ENCODE data around the gene CD47.

CD47 gene

DNA sequence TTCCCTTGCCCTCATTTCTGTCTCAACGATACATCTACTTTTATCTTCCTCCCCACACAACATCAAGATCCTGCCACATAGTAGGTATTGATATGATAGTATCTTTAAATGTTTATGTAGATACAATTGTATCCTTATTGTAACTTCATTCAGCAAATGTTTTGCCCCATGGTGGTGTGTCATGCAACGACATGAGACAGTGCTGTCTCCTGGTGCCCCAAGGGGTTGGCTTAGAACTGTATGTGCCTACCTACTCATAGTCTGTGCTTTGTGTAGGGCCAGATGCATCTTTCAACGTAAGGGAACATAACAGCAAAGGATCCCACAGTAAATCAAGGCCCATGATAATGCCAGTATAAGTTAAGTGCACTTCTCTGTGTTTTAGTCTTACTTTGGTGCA lies 2.8 kb upstream of the CD47 start:
- H3K27ac ChIP-seq (replicated peaks): peak overlapping the region; percentile 93
- H3K27me3 ChIP-seq (ENCODE audit: insufficient read depth, poor library complexity, severe bottlenecking): no peaks in the 10 kb centered on the region
- DNase-seq (ENCODE audit: low read depth in 1 of 2, low spot score in 1 of 2): no peak
- H3K4me3 ChIP-seq (replicated peaks; ENCODE audit: insufficient read depth, low read length): no peak overlapping the region
- TF ChIP-seq, protein P1, sequence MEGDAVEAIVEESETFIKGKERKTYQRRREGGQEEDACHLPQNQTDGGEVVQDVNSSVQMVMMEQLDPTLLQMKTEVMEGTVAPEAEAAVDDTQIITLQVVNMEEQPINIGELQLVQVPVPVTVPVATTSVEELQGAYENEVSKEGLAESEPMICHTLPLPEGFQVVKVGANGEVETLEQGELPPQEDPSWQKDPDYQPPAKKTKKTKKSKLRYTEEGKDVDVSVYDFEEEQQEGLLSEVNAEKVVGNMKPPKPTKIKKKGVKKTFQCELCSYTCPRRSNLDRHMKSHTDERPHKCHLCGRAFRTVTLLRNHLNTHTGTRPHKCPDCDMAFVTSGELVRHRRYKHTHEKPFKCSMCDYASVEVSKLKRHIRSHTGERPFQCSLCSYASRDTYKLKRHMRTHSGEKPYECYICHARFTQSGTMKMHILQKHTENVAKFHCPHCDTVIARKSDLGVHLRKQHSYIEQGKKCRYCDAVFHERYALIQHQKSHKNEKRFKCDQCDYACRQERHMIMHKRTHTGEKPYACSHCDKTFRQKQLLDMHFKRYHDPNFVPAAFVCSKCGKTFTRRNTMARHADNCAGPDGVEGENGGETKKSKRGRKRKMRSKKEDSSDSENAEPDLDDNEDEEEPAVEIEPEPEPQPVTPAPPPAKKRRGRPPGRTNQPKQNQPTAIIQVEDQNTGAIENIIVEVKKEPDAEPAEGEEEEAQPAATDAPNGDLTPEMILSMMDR (IDR thresholded peaks at IDR 0.05; ENCODE audit: insufficient read depth, low read length): no peak
- TF ChIP-seq GABPA (IDR thresholded peaks at IDR 0.05; ENCODE audit: low read depth) (no peak), REST (IDR thresholded peaks at IDR 0.05; ENCODE audit: insufficient replicate concordance, low read depth) (no peak), SPI1 (IDR thresholded peaks at IDR 0.05; ENCODE audit: borderline replicate concordance, low read depth) (no peak), POLR2AphosphoS5 (IDR thresholded peaks at IDR 0.05; ENCODE audit: low read depth) (no peak)

DNA sequence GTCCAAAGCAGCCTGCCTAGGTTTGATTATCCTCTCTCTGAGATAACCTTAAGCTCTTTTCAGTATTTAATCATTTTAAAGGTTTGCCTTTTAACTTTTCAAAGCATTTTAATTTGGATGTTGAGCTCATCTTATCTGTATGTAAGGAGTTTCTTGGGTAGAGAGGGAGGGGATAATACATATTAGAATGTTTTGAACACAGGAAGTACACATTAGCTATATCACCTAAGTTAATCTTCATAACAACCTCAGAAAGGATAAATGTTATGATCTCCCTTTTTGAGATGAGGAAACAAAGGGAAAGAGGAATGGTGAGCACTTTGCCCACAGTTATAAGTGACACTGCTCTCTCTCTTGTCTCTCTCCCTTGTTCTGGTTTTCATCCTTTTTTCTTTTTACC lies 2.2 kb upstream of the CD47 start:
- TF ChIP-seq, protein P1 (IDR thresholded peaks at IDR 0.05; ENCODE audit: insufficient read depth, low read length): no peak
- TF ChIP-seq GABPA (IDR thresholded peaks at IDR 0.05; ENCODE audit: low read depth) (no peak), POLR2AphosphoS5 (IDR thresholded peaks at IDR 0.05; ENCODE audit: low read depth) (no peak), SPI1 (IDR thresholded peaks at IDR 0.05; ENCODE audit: borderline replicate concordance, low read depth) (no peak), REST (IDR thresholded peaks at IDR 0.05; ENCODE audit: insufficient replicate concordance, low read depth) (no peak)
- H3K27me3 ChIP-seq (ENCODE audit: insufficient read depth, poor library complexity, severe bottlenecking): no peaks in the 10 kb centered on the region
- peak overlapping the region; percentile 93 for H3K27ac ChIP-seq (replicated peaks)
- no peak overlapping the region for H3K4me3 ChIP-seq (replicated peaks; ENCODE audit: insufficient read depth, low read length)
- DNase-seq (ENCODE audit: low read depth in 1 of 2, low spot score in 1 of 2): no peak

DNA sequence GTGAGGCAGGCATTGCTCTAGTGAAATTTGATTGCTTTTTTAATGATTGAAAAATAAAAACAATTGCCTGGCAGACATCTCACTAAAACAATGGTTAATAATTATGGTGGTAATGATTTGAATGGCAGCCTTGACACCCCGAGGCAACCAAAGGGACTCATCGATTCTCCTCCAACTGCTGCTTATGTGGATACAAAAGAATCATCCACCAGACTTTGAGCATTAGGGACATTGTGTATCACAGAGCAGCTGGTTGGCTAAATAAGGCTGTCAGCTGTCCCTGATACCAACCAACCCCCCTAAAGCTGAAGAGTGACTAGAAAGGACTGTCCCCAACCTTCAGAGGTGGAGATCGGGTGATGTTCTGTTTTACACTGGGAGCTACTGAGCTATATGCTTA lies 1.7 kb upstream of the CD47 start:
- DNase-seq (ENCODE audit: low read depth in 1 of 2, low spot score in 1 of 2): no peak
- Histone ChIP-seq H3K4me3 (replicated peaks; ENCODE audit: insufficient read depth, low read length) (no peak overlapping the region), H3K27ac (replicated peaks) (peak overlapping the region; percentile 93), H3K27me3 (ENCODE audit: insufficient read depth, poor library complexity, severe bottlenecking) (no peaks in the 10 kb centered on the region)
- TF ChIP-seq GABPA (IDR thresholded peaks at IDR 0.05; ENCODE audit: low read depth): no peak
- no peak for TF ChIP-seq POLR2AphosphoS5 (IDR thresholded peaks at IDR 0.05; ENCODE audit: low read depth)

- H3K27me3 ChIP-seq (ENCODE audit: insufficient read depth, poor library complexity, severe bottlenecking): no peaks in the 10 kb centered on the region
- TF ChIP-seq POLR2AphosphoS5 (IDR thresholded peaks at IDR 0.05; ENCODE audit: low read depth) (no peak; the same call in 1 of the 2 replicates), GABPA (IDR thresholded peaks at IDR 0.05; ENCODE audit: low read depth) (no peak), REST (IDR thresholded peaks at IDR 0.05; ENCODE audit: insufficient replicate concordance, low read depth) (no peak), SPI1 (IDR thresholded peaks at IDR 0.05; ENCODE audit: borderline replicate concordance, low read depth) (no peak)
- TF ChIP-seq, protein P1 (IDR thresholded peaks at IDR 0.05; ENCODE audit: insufficient read depth, low read length): no peak
- H3K4me3 ChIP-seq (replicated peaks; ENCODE audit: insufficient read depth, low read length): peak overlapping the region; percentile 83
- H3K27ac ChIP-seq (replicated peaks): peak overlapping the region; percentile 93
- DNase-seq (ENCODE audit: low read depth in 1 of 2, low spot score in 1 of 2): no peak
Measured at GRCh38 chr3:108091498-108092250, 843 bp upstream of the CD47 start.

Data from HL-60 (cell line).